Measurements from ENCODE around the gene ADH6. TPM values are rescaled to one million over a fixed set of nuclear protein-coding genes. Genes with fewer than 3 reads are reported as not detected.

Gene ADH6
- total RNA-seq, 4 donors from 2014 or later = 0.19 to 0.50 (median 0.36) TPM; not detected in 1

DNA sequence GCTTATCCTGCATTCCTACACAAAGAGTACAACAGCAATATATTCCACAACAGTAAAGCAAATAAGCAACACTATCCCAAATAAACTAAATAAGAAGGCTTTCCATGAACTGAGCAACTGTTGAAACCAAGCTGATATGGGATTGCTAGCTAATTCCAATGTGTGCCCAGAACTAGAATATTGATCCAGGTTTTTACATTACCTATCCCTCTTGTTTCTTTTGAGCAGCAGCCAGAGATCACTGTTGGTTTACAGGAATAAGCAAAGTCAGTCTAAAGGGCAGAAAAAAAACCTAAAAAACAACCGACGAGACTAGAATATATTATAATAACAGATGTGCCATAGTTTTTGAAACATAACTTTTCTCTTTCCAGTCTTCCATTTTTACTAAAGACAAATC is 52.5 kb downstream of the ADH6 start:
- ATAC-seq (ENCODE audit: low FRiP score) = no peak

DNA sequence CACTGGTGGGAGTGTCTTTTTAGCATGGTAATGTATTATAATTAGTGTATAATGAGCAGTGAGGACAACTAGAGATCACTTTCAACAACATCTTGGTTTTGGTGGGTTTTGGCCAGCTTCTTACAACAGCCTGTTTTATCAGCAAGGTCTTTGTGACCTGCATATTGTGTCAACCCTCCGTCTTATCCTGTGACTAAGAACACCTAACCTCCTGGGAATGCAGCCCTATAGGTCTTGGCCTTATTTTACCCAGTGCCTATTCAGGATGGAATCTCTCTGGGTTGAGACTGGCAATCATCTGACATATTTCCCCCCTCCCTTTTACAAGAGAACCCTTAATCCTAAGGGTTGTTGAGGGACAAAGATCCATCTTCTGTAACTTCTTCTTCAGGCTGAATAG is 53.1 kb downstream of the ADH6 start:
- no peak for ATAC-seq (ENCODE audit: low FRiP score)

More for the DNA sequence above, 52.5 kb downstream of the ADH6 start:
- DNase-seq (ENCODE audit: low spot score) = no peak
- TF ChIP-seq CTCF (IDR thresholded peaks at IDR 0.05) = no peak

DNA sequence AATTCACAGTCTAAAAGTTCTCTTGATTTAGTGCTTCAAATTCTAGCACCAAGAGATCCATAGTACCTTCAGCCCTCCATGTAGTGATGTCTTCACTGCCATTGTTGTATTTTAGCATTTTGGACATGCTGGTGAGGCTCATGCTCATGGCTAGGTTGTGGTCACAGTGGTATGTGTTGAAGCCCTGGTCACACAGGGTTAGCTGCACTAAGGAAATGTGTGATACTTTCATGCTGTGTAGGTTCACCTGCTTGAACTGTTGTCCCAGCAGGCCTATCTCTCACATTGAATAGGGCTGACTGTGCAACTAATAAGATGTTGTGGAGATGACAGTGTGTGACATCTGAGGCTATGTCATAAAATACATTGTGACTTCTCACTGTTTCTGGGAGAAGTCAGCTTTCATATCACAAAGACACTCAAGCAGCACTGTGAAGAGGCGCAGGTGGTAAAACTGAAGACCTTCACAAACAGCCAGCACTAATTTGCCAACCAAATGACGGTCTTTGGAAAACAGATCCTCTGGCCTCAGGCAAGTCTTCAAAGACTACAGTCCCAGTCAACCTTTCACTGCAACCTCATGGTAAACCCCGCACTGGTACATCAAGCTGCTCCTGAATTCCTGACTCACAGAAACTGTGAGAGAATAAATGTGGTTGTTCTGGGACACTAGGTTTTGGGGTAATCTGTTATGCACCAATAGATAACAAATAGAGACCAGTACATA is 57.5 kb downstream of the ADH6 start:
- no peak for TF ChIP-seq CTCF (IDR thresholded peaks at IDR 0.05)
- ATAC-seq (ENCODE audit: low FRiP score) (no peak), DNase-seq (ENCODE audit: low spot score) (no peak)

More for the DNA sequence above, 53.1 kb downstream of the ADH6 start:
- no peak for TF ChIP-seq CTCF (IDR thresholded peaks at IDR 0.05)
- DNase-seq (ENCODE audit: low spot score) = no peak

- DNase-seq (ENCODE audit: low spot score) (no peak), ATAC-seq (ENCODE audit: low FRiP score) (no peak)
- TF ChIP-seq CTCF (IDR thresholded peaks at IDR 0.05) = no peak
These were observed 59.3 kb downstream of the ADH6 start for GRCh38 chr4:99159699-99160098.

DNA sequence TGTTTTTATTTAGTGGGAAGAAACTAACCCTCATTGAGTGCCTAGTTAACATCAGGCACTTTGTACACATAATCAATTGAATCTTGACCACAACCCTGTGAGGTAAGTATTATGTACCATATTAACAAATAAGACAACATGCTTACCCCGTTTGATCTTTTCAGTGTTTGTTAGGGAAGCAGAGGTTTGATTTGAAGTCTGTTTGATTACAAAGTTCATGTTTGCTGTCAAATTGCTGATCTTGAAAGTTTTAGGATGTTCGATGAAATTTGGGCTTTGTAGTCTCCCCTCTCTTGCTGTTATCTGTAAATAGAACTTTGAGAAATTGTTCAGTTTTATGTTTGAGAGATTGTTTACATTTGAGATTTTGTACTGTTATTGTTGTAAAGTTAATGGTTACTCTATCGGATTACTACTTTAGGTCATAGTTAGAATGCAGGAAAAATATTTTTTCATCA is 61.5 kb downstream of the ADH6 start:
- ATAC-seq (ENCODE audit: low FRiP score) = no peak
- no peak for DNase-seq (ENCODE audit: low spot score)
- TF ChIP-seq CTCF (IDR thresholded peaks at IDR 0.05) = no peak

DNA sequence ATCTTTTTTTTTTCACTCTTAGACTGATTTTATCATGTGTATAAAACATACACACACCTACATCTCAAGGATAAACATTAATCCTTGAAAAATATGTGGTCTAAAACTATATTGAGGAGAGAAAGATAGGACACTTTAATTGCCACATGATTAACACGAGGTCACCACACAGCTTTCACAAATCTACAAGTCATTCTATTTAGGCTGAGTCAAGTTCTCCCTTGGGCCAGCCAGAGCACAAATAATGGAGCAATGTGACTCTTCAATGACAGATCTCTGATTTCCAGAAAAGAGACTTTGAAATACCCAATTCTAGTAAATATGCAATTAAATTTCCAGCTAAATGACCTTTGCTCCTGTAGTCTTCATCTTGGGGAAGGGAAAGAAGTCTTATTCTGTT is 62.1 kb downstream of the ADH6 start:
- ATAC-seq (ENCODE audit: low FRiP score) = no peak
- TF ChIP-seq CTCF (IDR thresholded peaks at IDR 0.05) = no peak

More for the DNA sequence above, 62.1 kb downstream of the ADH6 start:
- no peak for DNase-seq (ENCODE audit: low spot score)
